H1 (cell line): ENCODE data around the gene PPP1R3G.

Source experiments
- ASH2L ChIP-seq: fragments of 200-600, 300-600 bp; sonication (generic); IDR thresholded peaks from one replicate; pipeline ENCODE4 v1.7.1; 2017; ENCODE audit warnings: low read length
- ATF2 ChIP-seq: IDR thresholded peaks from 2 replicates; pipeline ENCODE4 v1.6.1; 2012; ENCODE audit warnings: low read length, inconsistent platforms
- BACH1 ChIP-seq: IDR thresholded peaks from 2 replicates; pipeline ENCODE4 v1.6.1; 2012; ENCODE audit warnings: low read length, improper control_type of control experiment
- BCL11A ChIP-seq, 2 experiments: IDR thresholded peaks; one replicate each; pipeline ENCODE4 v1.6.1; 2011; ENCODE audit warnings: low read depth in 2 of 2, low read length in 2 of 2, mild to moderate bottlenecking in 2 of 2
- CTCF ChIP-seq, 3 experiments: IDR thresholded peaks; 1 replicate in 2 of 3; 2 replicates in 1 of 3; pipeline versions ENCODE4 v1.5.1 to v1.6.1; 2011; ENCODE audit warnings: low read length in 3 of 3, mild to moderate bottlenecking in 3 of 3, inconsistent platforms in 2 of 3, low read depth in 1 of 3, moderate library complexity in 1 of 3; ENCODE audit not compliant: insufficient read depth in 1 of 3; ENCODE audit errors: control extremely low read depth in 1 of 3
- EP300 ChIP-seq, 2 experiments: IDR thresholded peaks; 1 replicate in 1 of 2; 2 replicates in 1 of 2; pipeline ENCODE4 v1.6.1; 2011 to 2012; ENCODE audit warnings: low read depth in 2 of 2, low read length in 2 of 2, mild to moderate bottlenecking in 2 of 2, borderline replicate concordance in 1 of 2, inconsistent platforms in 1 of 2, moderate library complexity in 1 of 2
- GABPA ChIP-seq: IDR thresholded peaks from 2 replicates; pipeline ENCODE4 v1.6.1; 2011; ENCODE audit warnings: mild to moderate bottlenecking, low read length, moderate library complexity, borderline replicate concordance; ENCODE audit not compliant: insufficient read depth
- MAX ChIP-seq: IDR thresholded peaks from 2 replicates; pipeline ENCODE4 v1.6.1; 2012; ENCODE audit warnings: inconsistent platforms
- POLR2A ChIP-seq, 2 experiments: IDR thresholded peaks; 1 replicate in 1 of 2; 2 replicates in 1 of 2; pipeline ENCODE4 v1.6.1; 2011; ENCODE audit warnings: low read depth in 2 of 2, low read length in 2 of 2, mild to moderate bottlenecking in 2 of 2; ENCODE audit errors: control extremely low read depth in 1 of 2
- RFX5 ChIP-seq: IDR thresholded peaks from 2 replicates; pipeline ENCODE4 v1.6.1; 2011; ENCODE audit warnings: low read depth, low read length, improper control_type of control experiment, borderline replicate concordance
- SP1 ChIP-seq: IDR thresholded peaks from 2 replicates; pipeline ENCODE4 v1.6.1; 2011; ENCODE audit warnings: low read depth, low read length

- TF ChIP-seq CTCF (IDR thresholded peaks at IDR 0.05; ENCODE audit: control extremely low read depth in 1 of 3, insufficient read depth in 1 of 3, low read depth in 1 of 3, low read length in 3 of 3) (no peak), MAX (no peak), EP300 (IDR thresholded peaks at IDR 0.05; ENCODE audit: borderline replicate concordance in 1 of 2, low read depth in 2 of 2, low read length in 2 of 2) (no peak), POLR2A (IDR thresholded peaks at IDR 0.05; ENCODE audit: control extremely low read depth in 1 of 2, low read depth in 2 of 2, low read length in 2 of 2) (no peak), ATF2 (no peak), ASH2L (no peak), SP1 (no peak), GABPA (no peak), RFX5 (no peak), BACH1 (no peak), BCL11A (IDR thresholded peaks at IDR 0.05; ENCODE audit: low read depth in 2 of 2, low read length in 2 of 2) (no peak)
Observed at GRCh38 chr6:5053038-5053437, 32.1 kb upstream of the PPP1R3G start.
